A549 (cell line): ENCODE measurements around the gene QPCTL.

Experiments used
- CHD2 ChIP-seq: fragments of 150-350 bp; IDR thresholded peaks from 2 replicates; pipeline ENCODE4 v1.6.1; 2014; ENCODE audit warnings: low read length; ENCODE audit not compliant: partially characterized antibody
- CTCF ChIP-seq: fragments of >200 bp; sonication (Bioruptor Twin); formaldehyde crosslinking; IDR thresholded peaks from 3 replicates; pipeline ENCODE4 v1.5.1; 2016
- EHMT2 ChIP-seq: fragments of 200-600 bp; sonication (generic); IDR thresholded peaks from 2 replicates; pipeline ENCODE4 v1.6.1; 2016; ENCODE audit warnings: antibody characterized with exemption, low read depth, mild to moderate bottlenecking, moderate library complexity
- ELK1 ChIP-seq: fragments of 150-350 bp; IDR thresholded peaks from 2 replicates; pipeline ENCODE4 v1.6.1; 2014; ENCODE audit warnings: low read depth, mild to moderate bottlenecking, low read length
- FOSL2 ChIP-seq, 2 experiments: fragments of 450-650 bp in 1 of 2; fragments of >200 bp in 1 of 2; sonication (Bioruptor Twin) in 1 of 2; formaldehyde crosslinking; IDR thresholded peaks; 2 replicates each; pipeline versions ENCODE4 v1.5.0 to v1.6.1; 2016 to 2020; ENCODE audit warnings: mild to moderate bottlenecking in 1 of 2, moderate library complexity in 1 of 2
- HOXB5 ChIP-seq: fragments of 250-450 bp; sonication (Bioruptor Pico); IDR thresholded peaks from 2 replicates; pipeline ENCODE4 v1.5.0; 2020; ENCODE audit warnings: mild to moderate bottlenecking, moderate library complexity
- MAX ChIP-seq: IDR thresholded peaks from 2 replicates; pipeline ENCODE4 v1.6.1; 2012
- NPAS2 ChIP-seq: fragments of 250-450 bp; sonication (Bioruptor Pico); IDR thresholded peaks from 2 replicates; pipeline ENCODE4 v1.8.0; 2022; ENCODE audit warnings: mild to moderate bottlenecking, moderate library complexity, borderline replicate concordance
- POLR2A ChIP-seq: IDR thresholded peaks from 2 replicates; pipeline ENCODE4 v1.6.1; 2012; ENCODE audit warnings: mild to moderate bottlenecking, low read length
- RAD21 ChIP-seq, 2 experiments: fragments of >200 bp in 1 of 2; sonication (Bioruptor Twin) in 1 of 2; formaldehyde crosslinking in 1 of 2; IDR thresholded peaks in 1 of 2; conservative IDR thresholded peaks in 1 of 2; 2 replicates in 1 of 2; 3 replicates in 1 of 2; pipeline ENCODE4 v1.6.1; 2012 to 2018; ENCODE audit warnings: inconsistent platforms in 1 of 2
- RARB ChIP-seq: fragments of 250-450 bp; sonication (Bioruptor Pico); IDR thresholded peaks from 2 replicates; pipeline ENCODE4 v1.8.0; 2021; ENCODE audit warnings: mild to moderate bottlenecking, moderate library complexity

DNA sequence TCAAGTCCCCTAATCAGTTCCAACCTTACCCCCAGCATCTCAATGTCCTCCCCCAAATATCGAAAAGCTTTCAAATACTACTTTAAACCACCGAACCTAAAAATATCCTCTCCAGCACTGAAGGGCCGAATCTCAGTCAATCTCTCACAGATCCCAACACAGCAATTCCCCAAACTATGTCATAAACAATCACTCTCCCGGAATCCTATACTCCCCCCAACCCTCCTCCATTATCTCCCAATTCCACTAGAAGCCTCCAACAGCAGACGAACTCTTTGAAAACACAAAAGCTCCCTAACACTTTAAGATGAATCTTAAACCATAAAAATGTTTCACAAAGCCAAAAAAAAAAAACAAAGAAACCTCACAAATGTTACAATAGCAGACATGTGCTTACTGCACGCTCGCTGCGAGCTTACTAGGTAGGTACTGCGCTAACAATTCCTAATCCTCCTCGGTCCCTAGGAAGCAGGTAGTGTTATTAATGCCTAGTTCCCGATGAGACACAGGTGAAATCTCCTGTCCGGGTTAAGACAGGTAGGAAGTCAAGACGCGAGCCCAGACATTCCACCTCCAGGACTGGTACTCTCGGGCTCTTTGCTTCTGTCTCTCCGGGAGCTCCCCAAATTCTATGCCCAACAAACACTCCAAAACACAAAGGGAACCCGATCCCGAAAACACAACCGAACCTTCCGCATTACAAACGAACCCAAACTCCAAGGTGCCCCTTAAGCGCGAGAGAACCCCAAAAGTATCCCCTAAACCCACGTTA lies 24.1 kb downstream of the QPCTL start:
- TF ChIP-seq CTCF, result no peak
- TF ChIP-seq CHD2, result no peak
- TF ChIP-seq POLR2A, result no peak
- no peak for TF ChIP-seq EHMT2
- no peak for TF ChIP-seq RAD21 (conservative IDR thresholded peaks at IDR 0.05 in 1 of 2, IDR thresholded peaks at IDR 0.05 in 1 of 2)
- TF ChIP-seq NPAS2 (CRISPR knock-in tag), result no peak
- TF ChIP-seq HOXB5 (CRISPR knock-in tag), result no peak
- no peak for TF ChIP-seq ELK1
- no peak for TF ChIP-seq FOSL2 (IDR thresholded peaks at IDR 0.05)
- no peak for TF ChIP-seq FOSL2 (CRISPR knock-in tag; IDR thresholded peaks at IDR 0.05)
- TF ChIP-seq MAX, result no peak
- TF ChIP-seq RARB (CRISPR knock-in tag), result no peak
